ENCODE data around the gene HDAC9. TPM values are rescaled to one million over a fixed set of nuclear protein-coding genes. Genes with fewer than 3 reads are reported as not detected.

HDAC9 gene
- total RNA-seq, 1 experiment from 2014 or later, result 159 TPM

DNA sequence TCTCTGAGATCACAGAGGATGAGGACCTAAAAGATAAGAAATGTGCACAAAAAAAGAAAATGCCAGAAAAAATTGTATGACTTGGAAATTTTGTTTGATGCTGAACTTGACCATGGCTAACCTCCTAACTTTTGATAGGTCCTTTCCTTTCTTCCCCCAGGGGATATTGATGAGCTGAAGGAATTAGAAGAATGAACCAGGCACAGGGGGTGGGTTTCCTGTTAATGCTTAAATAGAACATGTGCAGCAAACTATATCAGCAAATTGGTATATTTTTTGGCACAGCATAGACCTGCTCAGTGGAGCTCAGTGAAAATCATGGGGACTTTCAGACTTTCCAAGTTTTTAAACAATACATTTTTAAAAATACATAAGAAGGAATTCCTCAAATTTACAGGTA, 300.7 kb downstream of the HDAC9 start:
- CTCF ChIA-PET, result no interaction called here
- no peaks in the 10 kb centered on the region for H3K4me1 Mint-ChIP-seq (ENCODE audit: low read depth, unreplicated experiment)
- BruUV-seq (replicated peaks), result no TSS peak
- H3K9me3 Mint-ChIP-seq (ENCODE audit: low read depth, unreplicated experiment), result no peaks in the 10 kb centered on the region
- H3K36me3 Mint-ChIP-seq (ENCODE audit: insufficient read depth, unreplicated experiment), result no peaks in the 10 kb centered on the region
- no peaks in the 10 kb centered on the region for H3K27me3 Mint-ChIP-seq (ENCODE audit: unreplicated experiment)
- H3K27ac Mint-ChIP-seq (ENCODE audit: unreplicated experiment), result no peak overlapping the region
- TF ChIP-seq, protein P1, sequence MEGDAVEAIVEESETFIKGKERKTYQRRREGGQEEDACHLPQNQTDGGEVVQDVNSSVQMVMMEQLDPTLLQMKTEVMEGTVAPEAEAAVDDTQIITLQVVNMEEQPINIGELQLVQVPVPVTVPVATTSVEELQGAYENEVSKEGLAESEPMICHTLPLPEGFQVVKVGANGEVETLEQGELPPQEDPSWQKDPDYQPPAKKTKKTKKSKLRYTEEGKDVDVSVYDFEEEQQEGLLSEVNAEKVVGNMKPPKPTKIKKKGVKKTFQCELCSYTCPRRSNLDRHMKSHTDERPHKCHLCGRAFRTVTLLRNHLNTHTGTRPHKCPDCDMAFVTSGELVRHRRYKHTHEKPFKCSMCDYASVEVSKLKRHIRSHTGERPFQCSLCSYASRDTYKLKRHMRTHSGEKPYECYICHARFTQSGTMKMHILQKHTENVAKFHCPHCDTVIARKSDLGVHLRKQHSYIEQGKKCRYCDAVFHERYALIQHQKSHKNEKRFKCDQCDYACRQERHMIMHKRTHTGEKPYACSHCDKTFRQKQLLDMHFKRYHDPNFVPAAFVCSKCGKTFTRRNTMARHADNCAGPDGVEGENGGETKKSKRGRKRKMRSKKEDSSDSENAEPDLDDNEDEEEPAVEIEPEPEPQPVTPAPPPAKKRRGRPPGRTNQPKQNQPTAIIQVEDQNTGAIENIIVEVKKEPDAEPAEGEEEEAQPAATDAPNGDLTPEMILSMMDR (IDR thresholded peaks at IDR 0.05; ENCODE audit: unreplicated experiment), result no peak
- H3K4me3 Mint-ChIP-seq (ENCODE audit: low read depth, unreplicated experiment), result no peak overlapping the region
- intact Hi-C loops (cut with micrococcal nuclease; ENCODE audit: unreplicated experiment), result no loop called here
- DNase-seq, result no peak

DNA sequence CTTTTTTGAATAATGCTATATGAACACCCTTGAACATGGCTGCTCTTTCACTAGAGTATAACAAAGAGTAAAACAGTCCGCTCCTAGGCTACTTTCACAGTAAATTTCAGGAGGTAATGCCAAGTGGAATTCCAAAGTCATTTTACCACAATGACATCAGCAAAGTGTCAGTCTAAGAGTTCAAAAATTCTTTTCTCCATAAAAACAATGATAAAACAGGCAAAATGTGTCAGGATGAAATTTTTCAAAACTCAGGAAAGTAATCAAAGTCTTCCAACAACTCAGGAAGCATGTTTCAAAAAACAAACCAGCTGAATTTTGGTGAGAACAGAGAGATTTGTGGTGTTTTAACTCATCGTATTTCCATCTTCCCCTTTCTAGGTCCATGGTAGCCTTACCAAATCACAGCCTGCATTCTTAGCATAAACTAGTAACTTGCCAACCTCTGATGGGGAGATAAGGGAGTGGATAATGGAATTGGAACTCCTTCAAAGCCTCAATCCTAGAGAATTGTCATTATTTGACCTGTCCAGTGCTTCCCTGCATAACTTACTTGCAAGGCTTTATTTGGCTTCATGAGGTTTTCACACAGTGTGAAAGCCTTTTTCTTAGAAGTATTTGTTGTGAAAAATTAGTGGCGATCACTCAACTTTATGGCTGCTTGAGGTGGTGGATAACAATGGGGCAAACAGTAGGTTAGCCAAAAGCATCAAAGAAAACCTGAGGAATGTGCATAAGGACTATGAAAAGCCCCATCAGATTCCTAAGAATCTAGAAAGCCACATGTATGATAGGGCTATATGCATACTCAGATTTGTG, 302.7 kb downstream of the HDAC9 start:
- Mint-ChIP-seq H3K9me3 (ENCODE audit: low read depth, unreplicated experiment) (no peaks in the 10 kb centered on the region), H3K4me3 (ENCODE audit: low read depth, unreplicated experiment) (no peak overlapping the region), H3K36me3 (ENCODE audit: insufficient read depth, unreplicated experiment) (no peaks in the 10 kb centered on the region), H3K27ac (ENCODE audit: unreplicated experiment) (no peak overlapping the region), H3K27me3 (ENCODE audit: unreplicated experiment) (no peaks in the 10 kb centered on the region), H3K4me1 (ENCODE audit: low read depth, unreplicated experiment) (no peaks in the 10 kb centered on the region)
- intact Hi-C loops (cut with micrococcal nuclease; ENCODE audit: unreplicated experiment), result no loop called here
- TF ChIP-seq, protein P1 (IDR thresholded peaks at IDR 0.05; ENCODE audit: unreplicated experiment), result no peak
- DNase-seq, result no peak
- no TSS peak for BruUV-seq (replicated peaks)
- CTCF ChIA-PET, result interaction anchor here (0.7 kb wide), 2 partner anchors 10 to 106 kb away, joined by 3 to 4 read pairs; no protein-coding TSS in a partner anchor

DNA sequence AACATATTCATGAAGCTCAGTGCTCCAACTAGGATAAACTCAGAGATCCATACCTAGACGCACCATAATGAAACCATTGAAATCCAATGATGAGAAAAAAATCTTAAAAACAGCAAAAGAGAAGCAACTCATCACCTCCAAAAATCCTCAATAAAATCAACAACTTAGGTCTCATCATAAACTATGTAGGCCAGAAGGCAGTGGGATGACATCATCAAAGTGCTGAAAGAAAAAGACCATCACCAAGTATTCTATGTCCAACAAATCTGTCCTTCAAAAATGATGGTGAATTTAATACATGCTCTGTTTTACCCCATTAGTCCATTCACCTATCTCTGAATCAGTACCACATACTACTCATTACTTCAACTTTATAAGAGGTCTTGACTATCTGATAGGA, 304.4 kb downstream of the HDAC9 start:
- Mint-ChIP-seq H3K4me3 (ENCODE audit: low read depth, unreplicated experiment) (no peak overlapping the region), H3K27me3 (ENCODE audit: unreplicated experiment) (no peaks in the 10 kb centered on the region), H3K36me3 (ENCODE audit: insufficient read depth, unreplicated experiment) (no peaks in the 10 kb centered on the region), H3K27ac (ENCODE audit: unreplicated experiment) (no peak overlapping the region), H3K4me1 (ENCODE audit: low read depth, unreplicated experiment) (no peaks in the 10 kb centered on the region), H3K9me3 (ENCODE audit: low read depth, unreplicated experiment) (no peaks in the 10 kb centered on the region)
- no TSS peak for BruUV-seq (replicated peaks)
- intact Hi-C loops (cut with micrococcal nuclease; ENCODE audit: unreplicated experiment), result no loop called here
- CTCF ChIA-PET, result no interaction called here
- TF ChIP-seq, protein P1 (IDR thresholded peaks at IDR 0.05; ENCODE audit: unreplicated experiment), result no peak
- no peak for DNase-seq

DNA sequence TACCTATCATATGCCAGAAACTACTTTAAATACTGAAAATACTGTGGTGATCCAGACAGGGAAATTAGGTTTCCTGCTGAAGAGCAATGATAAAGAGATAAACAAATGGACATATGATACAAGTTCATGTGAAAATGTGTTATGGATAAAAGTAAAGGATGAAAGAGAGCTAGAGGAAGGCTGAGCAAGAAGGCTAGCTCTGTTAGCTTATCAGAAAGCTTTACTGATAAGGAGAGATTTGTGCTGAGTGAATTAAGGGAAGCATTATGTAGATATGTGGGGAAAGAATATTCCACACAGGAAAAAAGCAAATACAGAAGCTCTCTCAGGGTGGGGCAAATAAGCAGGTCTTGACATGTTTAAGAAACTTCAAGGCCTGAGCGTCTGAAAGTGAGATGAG, 308.4 kb downstream of the HDAC9 start:
- Mint-ChIP-seq H3K36me3 (ENCODE audit: insufficient read depth, unreplicated experiment) (no peaks in the 10 kb centered on the region), H3K9me3 (ENCODE audit: low read depth, unreplicated experiment) (no peaks in the 10 kb centered on the region), H3K27ac (ENCODE audit: unreplicated experiment) (no peak overlapping the region), H3K27me3 (ENCODE audit: unreplicated experiment) (no peaks in the 10 kb centered on the region), H3K4me1 (ENCODE audit: low read depth, unreplicated experiment) (no peaks in the 10 kb centered on the region), H3K4me3 (ENCODE audit: low read depth, unreplicated experiment) (no peak overlapping the region)
- TF ChIP-seq, protein P1 (IDR thresholded peaks at IDR 0.05; ENCODE audit: unreplicated experiment), result no peak
- intact Hi-C loops (cut with micrococcal nuclease; ENCODE audit: unreplicated experiment), result no loop called here
- CTCF ChIA-PET, result no interaction called here
- DNase-seq, result no peak
- BruUV-seq (replicated peaks), result no TSS peak

All from Calu3 (cell line).